Stimulated activated CD8-positive, alpha-beta memory T cell treated with anti-CD3 and anti-CD28 coated beads, Interleukin-7, amount 100 ng/mL, for 24 hours (primary cell): ENCODE results near the gene LANCL3.
"Not testable (repeated sequence)": the region's sequence is repeated elsewhere in the genome, so short reads cannot be mapped to it uniquely, and the experiment has no call there.

ENCODE experiments used
- DNase-seq: peaks from one replicate; pipeline ENCODE4 v3.0.0-alpha.2; 2020; ENCODE audit warnings: low read depth

Gene LANCL3

GRCh38 chrX:37613933-37614332, 42.5 kb downstream of the LANCL3 start:
- DNase-seq: no peak

GRCh38 chrX:37627602-37628001, 56.1 kb downstream of the LANCL3 start:
- no peak for DNase-seq

- no peak for DNase-seq
Observed at GRCh38 chrX:37638047-37638446, 66.6 kb downstream of the LANCL3 start.

GRCh38 chrX:37640142-37640541, 68.7 kb downstream of the LANCL3 start:
- DNase-seq: no peak

GRCh38 chrX:37641859-37642258, 70.4 kb downstream of the LANCL3 start:
- no peak for DNase-seq

GRCh38 chrX:37644381-37645305, 73.2 kb downstream of the LANCL3 start:
- no peak for DNase-seq

- DNase-seq: no peak
Observed at GRCh38 chrX:37646254-37646653, 74.8 kb downstream of the LANCL3 start.

GRCh38 chrX:37650879-37651278, 79.4 kb downstream of the LANCL3 start:
- not testable (repeated sequence) for DNase-seq

GRCh38 chrX:37651921-37652452, 80.5 kb downstream of the LANCL3 start:
- DNase-seq: no peak

GRCh38 chrX:37652589-37653231, 81.2 kb downstream of the LANCL3 start:
- DNase-seq: no peak

- no peak for DNase-seq
Observed at GRCh38 chrX:37653397-37654085, 82.1 kb downstream of the LANCL3 start.

GRCh38 chrX:37658343-37659030, 87.0 kb downstream of the LANCL3 start:
- no peak for DNase-seq

- DNase-seq: no peak
Observed at GRCh38 chrX:37659047-37659446, 87.6 kb downstream of the LANCL3 start.

GRCh38 chrX:37662181-37662580, 90.7 kb downstream of the LANCL3 start:
- no peak for DNase-seq

GRCh38 chrX:37666516-37666915, 95.1 kb downstream of the LANCL3 start:
- no peak for DNase-seq

- DNase-seq: no peak
Observed at GRCh38 chrX:37667141-37667540, 95.7 kb downstream of the LANCL3 start.

GRCh38 chrX:37672563-37672962, 101.1 kb downstream of the LANCL3 start:
- no peak for DNase-seq

GRCh38 chrX:37676811-37677210, 105.3 kb downstream of the LANCL3 start:
- DNase-seq: no peak

GRCh38 chrX:37677243-37677642, 105.8 kb downstream of the LANCL3 start:
- no peak for DNase-seq

- no peak for DNase-seq
Observed at GRCh38 chrX:37677765-37678164, 106.3 kb downstream of the LANCL3 start.

- no peak for DNase-seq
Observed at GRCh38 chrX:37678574-37678973, 107.1 kb downstream of the LANCL3 start.

GRCh38 chrX:37679230-37679629, 107.8 kb downstream of the LANCL3 start:
- no peak for DNase-seq
